GM12878 (cell line): ENCODE results near the gene PHOX2A. TPM values are rescaled to one million over a fixed set of nuclear protein-coding genes. Genes with fewer than 3 reads are reported as not detected.

Experiments used
- BCL11A ChIP-seq: IDR thresholded peaks from 2 replicates; pipeline ENCODE4 v1.6.1; 2011; ENCODE audit warnings: low read depth, low read length
- BMI1 ChIP-seq: fragments of 450-650 bp; IDR thresholded peaks from 2 replicates; pipeline ENCODE4 v1.6.1; 2016; ENCODE audit warnings: mild to moderate bottlenecking, moderate library complexity, borderline replicate concordance
- CBX3 ChIP-seq: fragments of 200-600 bp; sonication (generic); IDR thresholded peaks from 2 replicates; pipeline ENCODE4 v1.6.1; 2016; ENCODE audit warnings: low read depth, borderline replicate concordance
- CEBPB ChIP-seq, 2 experiments: fragments of 150-350 bp in 1 of 2; IDR thresholded peaks; 2 replicates each; pipeline ENCODE4 v1.6.1; 2012 to 2014; ENCODE audit warnings: low read depth in 2 of 2, low read length in 2 of 2, borderline replicate concordance in 1 of 2, inconsistent platforms in 1 of 2
- EP300 ChIP-seq, 2 experiments: fragments of 150-350 bp in 1 of 2; IDR thresholded peaks; 2 replicates each; pipeline ENCODE4 v1.6.1; 2011 to 2012; ENCODE audit warnings: low read depth in 2 of 2, low read length in 2 of 2, borderline replicate concordance in 1 of 2, improper control_type of control experiment in 1 of 2, inconsistent platforms in 1 of 2; ENCODE audit not compliant: control insufficient read depth in 1 of 2
- HDAC6 ChIP-seq: fragments of 200-600 bp; sonication (generic); IDR thresholded peaks from one replicate; pipeline ENCODE4 v1.8.0; 2017; ENCODE audit warnings: antibody characterized with exemption; ENCODE audit not compliant: unreplicated experiment
- IKZF1 ChIP-seq: fragments of 450-650 bp; conservative IDR thresholded peaks from 2 replicates; pipeline ENCODE4 v1.6.1; 2017; ENCODE audit warnings: antibody characterized with exemption, mild to moderate bottlenecking
- MXI1 ChIP-seq: fragments of 150-350 bp; IDR thresholded peaks from 2 replicates; pipeline ENCODE4 v1.6.1; 2011; ENCODE audit warnings: low read depth, mild to moderate bottlenecking, inconsistent platforms, low read length, improper control_type of control experiment
- NFYA ChIP-seq: IDR thresholded peaks from 2 replicates; pipeline ENCODE4 v1.6.1; 2011; ENCODE audit warnings: low read depth, mild to moderate bottlenecking, low read length, improper control_type of control experiment, borderline replicate concordance
- NFYB ChIP-seq: IDR thresholded peaks from 2 replicates; pipeline ENCODE4 v1.6.1; 2011; ENCODE audit warnings: low read depth, mild to moderate bottlenecking, low read length, improper control_type of control experiment, moderate library complexity; ENCODE audit not compliant: insufficient read depth
- SREBF1 ChIP-seq: IDR thresholded peaks from 2 replicates; pipeline ENCODE4 v1.6.1; 2012; ENCODE audit warnings: mild to moderate bottlenecking, low read length
- STAT1 ChIP-seq: fragments of 450-650 bp; conservative IDR thresholded peaks from 2 replicates; pipeline ENCODE4 v1.6.1; 2014; ENCODE audit warnings: antibody characterized with exemption, mild to moderate bottlenecking
- STAT3 ChIP-seq: IDR thresholded peaks from 2 replicates; pipeline ENCODE4 v1.6.1; 2011; ENCODE audit warnings: low read depth, low read length, improper control_type of control experiment
- ZNF217 ChIP-seq: fragments of 450-650 bp; IDR thresholded peaks from 2 replicates; pipeline ENCODE4 v1.6.1; 2017; ENCODE audit warnings: antibody characterized with exemption, mild to moderate bottlenecking
- ZZZ3 ChIP-seq: IDR thresholded peaks from 2 replicates; pipeline ENCODE4 v1.6.1; 2011; ENCODE audit warnings: low read depth; ENCODE audit not compliant: control insufficient read depth, insufficient read length
- polyA plus RNA-seq, 11 experiments: library from polyadenylated mRNA; depleted of rRNA in 4 of 11; unstranded in 6 of 11; stranded (reverse) in 5 of 11; fragments of >200 nt; fragmentation: Nextera tagmentation in 4 of 11; fragmentation: Illumina TruSeq in 1 of 11; extraction: Ambion mirVana in 4 of 11; extraction: Trizol in 1 of 11; gene quantifications; 1 replicate in 1 of 11; 2 replicates in 10 of 11; pipeline versions ENCODE4 v1.2.1 to v1.2.3, GENCODE V29; 2011 to 2016; ENCODE audit warnings: inconsistent platforms in 2 of 11, missing spikeins in 2 of 11, low read depth in 1 of 11
- total RNA-seq, 4 experiments: library from RNA; depleted of rRNA in 3 of 4; stranded (reverse); fragments of >200 nt in 3 of 4; fragmentation: Illumina TruSeq in 1 of 4; extraction: Trizol in 1 of 4; gene quantifications; 2 replicates each; pipeline versions ENCODE4 v1.2.1 to v1.2.3, GENCODE V29; 2013 to 2021
- TF ChIP-seq, protein P1 (sequence below): fragments of 450-650 bp; IDR thresholded peaks from 2 replicates; pipeline ENCODE4 v1.6.1; 2016; ENCODE audit warnings: mild to moderate bottlenecking, moderate library complexity, borderline replicate concordance
- TF ChIP-seq, protein P2 (sequence below): IDR thresholded peaks from 2 replicates; pipeline ENCODE4 v1.6.1; 2012; ENCODE audit warnings: low read depth, low read length, improper control_type of control experiment
- TF ChIP-seq, protein P3 (sequence below): IDR thresholded peaks from 2 replicates; pipeline ENCODE4 v1.6.1; 2012; ENCODE audit warnings: low read depth, low read length, improper control_type of control experiment
- TF ChIP-seq, protein P4 (sequence below): IDR thresholded peaks from 2 replicates; pipeline ENCODE4 v1.6.1; 2011; ENCODE audit warnings: low read depth, mild to moderate bottlenecking, low read length, moderate library complexity, borderline replicate concordance; ENCODE audit errors: extremely low read depth
- TF ChIP-seq, protein P5 (sequence below): fragments of 450-650 bp; IDR thresholded peaks from 2 replicates; pipeline ENCODE4 v1.6.1; 2017; ENCODE audit warnings: mild to moderate bottlenecking, moderate library complexity

Gene PHOX2A
- total and polyA plus RNA-seq, 10 of the 15 experiments (the other 5 are each of a cell fraction or from before 2014, with no cell fraction given): not detected

DNA sequence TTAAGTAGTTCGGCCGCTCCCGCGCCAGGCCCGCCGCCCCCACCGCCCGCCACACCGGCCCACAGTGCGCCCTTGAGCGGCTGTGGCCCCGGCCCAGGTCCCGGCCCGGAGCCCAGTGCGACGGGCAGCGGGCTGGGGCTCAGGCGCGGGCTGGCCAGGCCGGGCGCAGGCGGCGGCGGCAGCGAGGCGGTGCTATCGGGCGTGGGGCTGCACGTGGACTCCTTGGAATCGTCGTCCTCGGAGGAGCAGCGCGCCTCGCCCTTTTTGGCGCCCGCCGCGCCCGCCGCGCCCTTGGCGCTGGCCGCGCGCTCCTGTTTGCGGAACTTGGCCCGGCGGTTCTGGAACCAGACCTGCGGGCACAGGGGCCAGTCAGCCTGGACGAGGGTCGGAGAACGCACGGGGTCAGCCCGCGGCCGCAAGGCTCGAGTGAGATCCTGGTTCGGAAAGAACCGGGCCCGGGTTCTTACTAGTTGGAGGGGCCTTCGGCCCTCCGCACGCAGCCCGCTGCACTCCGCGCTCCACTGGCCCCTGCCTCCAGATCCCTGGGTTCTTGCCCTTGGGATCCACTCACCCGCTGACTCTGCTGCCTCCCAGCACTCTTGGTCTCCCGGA lies 4.0 kb downstream of the PHOX2A start (continued):
- TF ChIP-seq, protein P1, sequence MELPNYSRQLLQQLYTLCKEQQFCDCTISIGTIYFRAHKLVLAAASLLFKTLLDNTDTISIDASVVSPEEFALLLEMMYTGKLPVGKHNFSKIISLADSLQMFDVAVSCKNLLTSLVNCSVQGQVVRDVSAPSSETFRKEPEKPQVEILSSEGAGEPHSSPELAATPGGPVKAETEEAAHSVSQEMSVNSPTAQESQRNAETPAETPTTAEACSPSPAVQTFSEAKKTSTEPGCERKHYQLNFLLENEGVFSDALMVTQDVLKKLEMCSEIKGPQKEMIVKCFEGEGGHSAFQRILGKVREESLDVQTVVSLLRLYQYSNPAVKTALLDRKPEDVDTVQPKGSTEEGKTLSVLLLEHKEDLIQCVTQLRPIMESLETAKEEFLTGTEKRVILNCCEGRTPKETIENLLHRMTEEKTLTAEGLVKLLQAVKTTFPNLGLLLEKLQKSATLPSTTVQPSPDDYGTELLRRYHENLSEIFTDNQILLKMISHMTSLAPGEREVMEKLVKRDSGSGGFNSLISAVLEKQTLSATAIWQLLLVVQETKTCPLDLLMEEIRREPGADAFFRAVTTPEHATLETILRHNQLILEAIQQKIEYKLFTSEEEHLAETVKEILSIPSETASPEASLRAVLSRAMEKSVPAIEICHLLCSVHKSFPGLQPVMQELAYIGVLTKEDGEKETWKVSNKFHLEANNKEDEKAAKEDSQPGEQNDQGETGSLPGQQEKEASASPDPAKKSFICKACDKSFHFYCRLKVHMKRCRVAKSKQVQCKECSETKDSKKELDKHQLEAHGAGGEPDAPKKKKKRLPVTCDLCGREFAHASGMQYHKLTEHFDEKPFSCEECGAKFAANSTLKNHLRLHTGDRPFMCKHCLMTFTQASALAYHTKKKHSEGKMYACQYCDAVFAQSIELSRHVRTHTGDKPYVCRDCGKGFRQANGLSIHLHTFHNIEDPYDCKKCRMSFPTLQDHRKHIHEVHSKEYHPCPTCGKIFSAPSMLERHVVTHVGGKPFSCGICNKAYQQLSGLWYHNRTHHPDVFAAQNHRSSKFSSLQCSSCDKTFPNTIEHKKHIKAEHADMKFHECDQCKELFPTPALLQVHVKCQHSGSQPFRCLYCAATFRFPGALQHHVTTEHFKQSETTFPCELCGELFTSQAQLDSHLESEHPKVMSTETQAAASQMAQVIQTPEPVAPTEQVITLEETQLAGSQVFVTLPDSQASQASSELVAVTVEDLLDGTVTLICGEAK: no peak
- TF ChIP-seq, protein P2, sequence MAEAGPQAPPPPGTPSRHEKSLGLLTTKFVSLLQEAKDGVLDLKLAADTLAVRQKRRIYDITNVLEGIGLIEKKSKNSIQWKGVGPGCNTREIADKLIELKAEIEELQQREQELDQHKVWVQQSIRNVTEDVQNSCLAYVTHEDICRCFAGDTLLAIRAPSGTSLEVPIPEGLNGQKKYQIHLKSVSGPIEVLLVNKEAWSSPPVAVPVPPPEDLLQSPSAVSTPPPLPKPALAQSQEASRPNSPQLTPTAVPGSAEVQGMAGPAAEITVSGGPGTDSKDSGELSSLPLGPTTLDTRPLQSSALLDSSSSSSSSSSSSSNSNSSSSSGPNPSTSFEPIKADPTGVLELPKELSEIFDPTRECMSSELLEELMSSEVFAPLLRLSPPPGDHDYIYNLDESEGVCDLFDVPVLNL: no peak
- TF ChIP-seq EP300 (IDR thresholded peaks at IDR 0.05; ENCODE audit: borderline replicate concordance in 1 of 2, control insufficient read depth in 1 of 2, low read depth in 2 of 2, low read length in 2 of 2): no peak
- TF ChIP-seq BMI1: no peak
- TF ChIP-seq STAT3: no peak
- TF ChIP-seq BCL11A: no peak
- TF ChIP-seq IKZF1: peak; percentile 25; the same call in 1 of the 2 replicates
- TF ChIP-seq CEBPB (IDR thresholded peaks at IDR 0.05; ENCODE audit: borderline replicate concordance in 1 of 2, low read depth in 2 of 2, low read length in 2 of 2): no peak
- TF ChIP-seq, protein P3, sequence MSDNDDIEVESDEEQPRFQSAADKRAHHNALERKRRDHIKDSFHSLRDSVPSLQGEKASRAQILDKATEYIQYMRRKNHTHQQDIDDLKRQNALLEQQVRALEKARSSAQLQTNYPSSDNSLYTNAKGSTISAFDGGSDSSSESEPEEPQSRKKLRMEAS: no peak
- TF ChIP-seq MXI1: no peak
- TF ChIP-seq STAT1: no peak
- no peak for TF ChIP-seq NFYA
- TF ChIP-seq, protein P4, sequence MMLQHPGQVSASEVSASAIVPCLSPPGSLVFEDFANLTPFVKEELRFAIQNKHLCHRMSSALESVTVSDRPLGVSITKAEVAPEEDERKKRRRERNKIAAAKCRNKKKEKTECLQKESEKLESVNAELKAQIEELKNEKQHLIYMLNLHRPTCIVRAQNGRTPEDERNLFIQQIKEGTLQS: no peak
- TF ChIP-seq NFYB: no peak
- TF ChIP-seq CBX3: no peak
- TF ChIP-seq, protein P5, sequence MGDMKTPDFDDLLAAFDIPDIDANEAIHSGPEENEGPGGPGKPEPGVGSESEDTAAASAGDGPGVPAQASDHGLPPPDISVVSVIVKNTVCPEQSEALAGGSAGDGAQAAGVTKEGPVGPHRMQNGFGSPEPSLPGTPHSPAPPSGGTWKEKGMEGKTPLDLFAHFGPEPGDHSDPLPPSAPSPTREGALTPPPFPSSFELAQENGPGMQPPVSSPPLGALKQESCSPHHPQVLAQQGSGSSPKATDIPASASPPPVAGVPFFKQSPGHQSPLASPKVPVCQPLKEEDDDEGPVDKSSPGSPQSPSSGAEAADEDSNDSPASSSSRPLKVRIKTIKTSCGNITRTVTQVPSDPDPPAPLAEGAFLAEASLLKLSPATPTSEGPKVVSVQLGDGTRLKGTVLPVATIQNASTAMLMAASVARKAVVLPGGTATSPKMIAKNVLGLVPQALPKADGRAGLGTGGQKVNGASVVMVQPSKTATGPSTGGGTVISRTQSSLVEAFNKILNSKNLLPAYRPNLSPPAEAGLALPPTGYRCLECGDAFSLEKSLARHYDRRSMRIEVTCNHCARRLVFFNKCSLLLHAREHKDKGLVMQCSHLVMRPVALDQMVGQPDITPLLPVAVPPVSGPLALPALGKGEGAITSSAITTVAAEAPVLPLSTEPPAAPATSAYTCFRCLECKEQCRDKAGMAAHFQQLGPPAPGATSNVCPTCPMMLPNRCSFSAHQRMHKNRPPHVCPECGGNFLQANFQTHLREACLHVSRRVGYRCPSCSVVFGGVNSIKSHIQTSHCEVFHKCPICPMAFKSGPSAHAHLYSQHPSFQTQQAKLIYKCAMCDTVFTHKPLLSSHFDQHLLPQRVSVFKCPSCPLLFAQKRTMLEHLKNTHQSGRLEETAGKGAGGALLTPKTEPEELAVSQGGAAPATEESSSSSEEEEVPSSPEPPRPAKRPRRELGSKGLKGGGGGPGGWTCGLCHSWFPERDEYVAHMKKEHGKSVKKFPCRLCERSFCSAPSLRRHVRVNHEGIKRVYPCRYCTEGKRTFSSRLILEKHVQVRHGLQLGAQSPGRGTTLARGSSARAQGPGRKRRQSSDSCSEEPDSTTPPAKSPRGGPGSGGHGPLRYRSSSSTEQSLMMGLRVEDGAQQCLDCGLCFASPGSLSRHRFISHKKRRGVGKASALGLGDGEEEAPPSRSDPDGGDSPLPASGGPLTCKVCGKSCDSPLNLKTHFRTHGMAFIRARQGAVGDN: no peak
- no peak for TF ChIP-seq ZZZ3
- TF ChIP-seq SREBF1: no peak
- no peak for TF ChIP-seq ZNF217
- TF ChIP-seq HDAC6: peak; percentile 90
